GM19455 (cell line): ENCODE data around the gene GPRC5A.

Experiments
- ATAC-seq: cut with Tn5 transposase; IDR thresholded peaks from one replicate; pipeline ENCODE4 v1.9.1; 2021; ENCODE audit not compliant: unreplicated experiment

GPRC5A gene

GRCh38 chr12:12885096-12885792 lies 6.1 kb upstream of the GPRC5A start:
- no peak for ATAC-seq

- no peak for ATAC-seq
These were observed 3.9 kb upstream of the GPRC5A start for GRCh38 chr12:12887471-12887870.

GRCh38 chr12:12889701-12890100 lies 1.7 kb upstream of the GPRC5A start:
- no peak for ATAC-seq

- ATAC-seq: no peak
These were observed 751 bp upstream of the GPRC5A start for GRCh38 chr12:12890543-12891079.

GRCh38 chr12:12891881-12892355 lies 556 bp downstream of the GPRC5A start:
- no peak for ATAC-seq

GRCh38 chr12:12892681-12893141 lies 1.3 kb downstream of the GPRC5A start:
- ATAC-seq: no peak

GRCh38 chr12:12893438-12893837 lies 2.1 kb downstream of the GPRC5A start:
- ATAC-seq: no peak

- ATAC-seq: no peak
These were observed 4.9 kb downstream of the GPRC5A start for GRCh38 chr12:12896260-12896659.

- ATAC-seq: no peak
These were observed 5.9 kb downstream of the GPRC5A start for GRCh38 chr12:12897302-12897701.

- no peak for ATAC-seq
These were observed 6.9 kb downstream of the GPRC5A start for GRCh38 chr12:12898136-12898717.

GRCh38 chr12:12898911-12899511 lies 7.6 kb downstream of the GPRC5A start:
- peak; percentile 14 for ATAC-seq

- ATAC-seq: peak; percentile 62
These were observed 8.4 kb downstream of the GPRC5A start for GRCh38 chr12:12899530-12900380.

GRCh38 chr12:12900786-12901157 lies 9.4 kb downstream of the GPRC5A start:
- no peak for ATAC-seq

GRCh38 chr12:12901158-12901791 lies 9.9 kb downstream of the GPRC5A start:
- no peak for ATAC-seq

GRCh38 chr12:12902036-12902435 lies 10.7 kb downstream of the GPRC5A start:
- no peak for ATAC-seq

GRCh38 chr12:12903642-12904609 lies 12.6 kb downstream of the GPRC5A start:
- no peak for ATAC-seq

- ATAC-seq: no peak
These were observed 16.2 kb downstream of the GPRC5A start for GRCh38 chr12:12907552-12907951.

- ATAC-seq: no peak
These were observed 16.9 kb downstream of the GPRC5A start for GRCh38 chr12:12908252-12908651.

GRCh38 chr12:12908711-12909110 lies 17.3 kb downstream of the GPRC5A start:
- ATAC-seq: no peak
